Liver (tissue), 9 donors: ENCODE data around the gene ASS1. TPM values are rescaled to one million over a fixed set of nuclear protein-coding genes. Genes with fewer than 3 reads are reported as not detected.
A peak's percentile ranks its signal among the peaks of the same experiment; 100 is the strongest.

ENCODE experiments used
- DNase-seq: peaks from one replicate; pipeline ENCODE4 v3.0.0-alpha.2; 2017; ENCODE audit warnings: low spot score
- H3K27ac ChIP-seq, 2 donors: one replicate each; pipeline ENCODE4 v1.7.0; 2013; ENCODE audit warnings: inconsistent platforms in 2 of 2, low read length in 2 of 2, control low read depth in 1 of 2, low read depth in 1 of 2, mild to moderate bottlenecking in 1 of 2
- H3K27me3 ChIP-seq, 4 donors: one replicate each; pipeline versions ENCODE4 v1.6.1 to v1.7.0; 2013; ENCODE audit warnings: low read length in 3 of 4, inconsistent platforms in 1 of 4, mild to moderate bottlenecking in 1 of 4, moderate library complexity in 1 of 4; ENCODE audit not compliant: control insufficient read depth in 4 of 4, insufficient read depth in 4 of 4
- H3K36me3 ChIP-seq, 4 donors: one replicate each; pipeline versions ENCODE4 v1.6.1 to v1.7.0; 2013; ENCODE audit warnings: low read length in 3 of 4, mild to moderate bottlenecking in 3 of 4, low read depth in 1 of 4, moderate library complexity in 1 of 4; ENCODE audit not compliant: control insufficient read depth in 4 of 4, insufficient read depth in 3 of 4
- H3K4me1 ChIP-seq, 4 donors: one replicate each; pipeline versions ENCODE4 v1.6.1 to v1.7.0; 2013; ENCODE audit warnings: low read length in 3 of 4, mild to moderate bottlenecking in 3 of 4, moderate library complexity in 1 of 4; ENCODE audit not compliant: control insufficient read depth in 4 of 4, insufficient read depth in 4 of 4
- H3K4me3 ChIP-seq, 3 donors: one replicate each; pipeline versions ENCODE4 v1.6.1 to v1.7.0; 2013; ENCODE audit warnings: low read length in 3 of 3, control low read depth in 1 of 3, low read depth in 1 of 3, mild to moderate bottlenecking in 1 of 3
- H3K9ac ChIP-seq, 2 donors: one replicate each; pipeline ENCODE4 v1.7.0; 2013; ENCODE audit warnings: low read length in 2 of 2, mild to moderate bottlenecking in 2 of 2, moderate library complexity in 2 of 2, control low read depth in 1 of 2, low read depth in 1 of 2
- H3K9me3 ChIP-seq, 4 donors: one replicate each; pipeline versions ENCODE4 v1.6.1 to v1.7.0; 2013; ENCODE audit warnings: low read length in 3 of 4; ENCODE audit not compliant: control insufficient read depth in 4 of 4
- ATF3 ChIP-seq: IDR thresholded peaks from 2 replicates; pipeline ENCODE4 v1.6.1; 2016; ENCODE audit warnings: antibody characterized with exemption
- CTCF ChIP-seq: fragments of 150-350 bp; IDR thresholded peaks from 2 replicates; pipeline ENCODE4 v1.5.1; 2017; ENCODE audit warnings: improper control_type of control experiment, low read depth, low read length; ENCODE audit not compliant: missing input control
- EGR1 ChIP-seq, 2 donors: IDR thresholded peaks; 2 replicates each; pipeline ENCODE4 v1.6.1; 2016 to 2018; ENCODE audit warnings: antibody characterized with exemption in 2 of 2, low read depth in 2 of 2
- FOXA1 ChIP-seq: IDR thresholded peaks from 2 replicates; pipeline ENCODE4 v1.6.1; 2016; ENCODE audit warnings: antibody characterized with exemption
- FOXA2 ChIP-seq: IDR thresholded peaks from 2 replicates; pipeline ENCODE4 v1.6.1; 2016; ENCODE audit warnings: antibody characterized with exemption
- GABPA ChIP-seq, 2 donors: IDR thresholded peaks in 1 of 2; conservative IDR thresholded peaks in 1 of 2; 2 replicates each; pipeline ENCODE4 v1.6.1; 2016; ENCODE audit warnings: antibody characterized with exemption in 2 of 2, mild to moderate bottlenecking in 1 of 2, moderate library complexity in 1 of 2
- HNF4A ChIP-seq, 2 donors: conservative IDR thresholded peaks; 2 replicates each; pipeline ENCODE4 v1.6.1; 2016; ENCODE audit warnings: antibody characterized with exemption in 2 of 2, mild to moderate bottlenecking in 2 of 2
- HNF4G ChIP-seq: IDR thresholded peaks from 2 replicates; pipeline ENCODE4 v1.6.1; 2016; ENCODE audit warnings: antibody characterized with exemption
- JUND ChIP-seq, 2 donors: IDR thresholded peaks; 2 replicates each; pipeline ENCODE4 v1.6.1; 2016; ENCODE audit warnings: antibody characterized with exemption in 2 of 2
- MAX ChIP-seq: IDR thresholded peaks from 2 replicates; pipeline ENCODE4 v1.6.1; 2016; ENCODE audit warnings: antibody characterized with exemption
- NR2F2 ChIP-seq: IDR thresholded peaks from 2 replicates; pipeline ENCODE4 v1.6.1; 2016; ENCODE audit warnings: antibody characterized with exemption
- RAD21 ChIP-seq, 2 donors: IDR thresholded peaks; 2 replicates each; pipeline ENCODE4 v1.6.1; 2016; ENCODE audit warnings: antibody characterized with exemption in 2 of 2, mild to moderate bottlenecking in 2 of 2
- REST ChIP-seq: IDR thresholded peaks from 2 replicates; pipeline ENCODE4 v1.6.1; 2016; ENCODE audit warnings: antibody characterized with exemption, mild to moderate bottlenecking
- RXRA ChIP-seq, 2 donors: IDR thresholded peaks; 2 replicates each; pipeline ENCODE4 v1.6.1; 2017 to 2018; ENCODE audit warnings: antibody characterized with exemption in 2 of 2, mild to moderate bottlenecking in 1 of 2
- SP1 ChIP-seq: IDR thresholded peaks from 2 replicates; pipeline ENCODE4 v1.6.1; 2018; ENCODE audit warnings: antibody characterized with exemption, mild to moderate bottlenecking
- TAF1 ChIP-seq: conservative IDR thresholded peaks from 2 replicates; pipeline ENCODE4 v1.6.1; 2016; ENCODE audit warnings: antibody characterized with exemption, mild to moderate bottlenecking
- YY1 ChIP-seq: IDR thresholded peaks from 2 replicates; pipeline ENCODE4 v1.6.1; 2016; ENCODE audit warnings: antibody characterized with exemption, mild to moderate bottlenecking
- ZBTB33 ChIP-seq: IDR thresholded peaks from 2 replicates; pipeline ENCODE4 v1.6.1; 2016; ENCODE audit warnings: antibody characterized with exemption
- WGBS: extraction: QIAGEN DNeasy Blood & Tissue Kit; methylation state at CpG from one replicate; pipeline ENCODE4 v1.1.7; 2013; 5-methylcytosine and 5-hydroxymethylcytosine counted together
- polyA plus RNA-seq, 2 donors: library from polyadenylated mRNA; stranded (reverse) in 1 of 2; unstranded in 1 of 2; fragments of 200-250 nt in 1 of 2; fragments of >200 nt in 1 of 2; fragmentation: Nextera tagmentation in 1 of 2; extraction: Ambion mirVana in 1 of 2; gene quantifications; one replicate each; pipeline versions ENCODE4 v1.2.1 to v1.2.3, GENCODE V29; 2013 to 2015
- total RNA-seq, 2 donors: library from RNA; depleted of rRNA; stranded (reverse); fragments of >200 nt; gene quantifications; one replicate each; pipeline ENCODE4 v1.2.3, GENCODE V29; 2014
- donor health status: healthy.
- donor health status: healthy.
- donor health status: healthy.
- donor health status: healthy.
- donor health status: healthy.

ASS1 gene
- total and polyA plus RNA-seq, 4 donors, result 396 to 711 (median 533) TPM

GRCh38 chr9:130498918-130499698, 54.3 kb downstream of the ASS1 start:
- Histone ChIP-seq H3K4me3 (no peak overlapping the region), H3K9me3 (peaks cover 0 to 10% (median 5%) of the 10 kb centered on the region in 4 donors), H3K4me1 (peaks cover 10 to 41% (median 25%) of the 10 kb centered on the region in 4 donors), H3K36me3 (peaks cover 0 to 30% (median 17%) of the 10 kb centered on the region in 4 donors), H3K27ac (peak overlapping the region; percentile 88 to 97), H3K9ac (peak overlapping the region in 1 of 2 donors; percentile 45), H3K27me3 (no peaks in the 10 kb centered on the region)
- TF ChIP-seq HNF4A (conservative IDR thresholded peaks at IDR 0.05) (peak; percentile 85 to 91), MAX (peak; percentile 96), SP1 (peak; percentile 99), YY1 (peak; percentile 84), GABPA (IDR thresholded peaks at IDR 0.05 in 1 of 2, conservative IDR thresholded peaks at IDR 0.05 in 1 of 2) (peak in 1 of 2 donors; percentile 57), JUND (IDR thresholded peaks at IDR 0.05) (peak; percentile 75 to 91), CTCF (no peak), RXRA (IDR thresholded peaks at IDR 0.05) (peak; percentile 97), REST (peak; percentile 85), ATF3 (peak; percentile 82), FOXA1 (peak; percentile 72), FOXA2 (peak; percentile 45), HNF4G (peak; percentile 63), ZBTB33 (peak; percentile 92), NR2F2 (peak; percentile 36), EGR1 (IDR thresholded peaks at IDR 0.05; ENCODE audit: low read depth in 2 of 2) (peak in 1 of 2 donors; percentile 68), RAD21 (IDR thresholded peaks at IDR 0.05) (peak; percentile 58 to 65), TAF1 (peak; percentile 88)
- 44% methylated on average over 9 of the region's 9 CpGs for WGBS
- peak; percentile 56 for DNase-seq
